ENCODE data around the gene CTSS. TPM values are rescaled to one million over a fixed set of nuclear protein-coding genes. Genes with fewer than 3 reads are reported as not detected.

Gene CTSS
- total and polyA plus RNA-seq, 2 donors (not counting 3 experiments of a cell fraction or from before 2014, with no cell fraction given): 4.0 to 11.1 TPM

GRCh38 chr1:150751443-150751842 is 14.1 kb downstream of the CTSS start:
- Histone ChIP-seq H3K4me1 (ENCODE audit: control insufficient read depth, extremely low read depth, insufficient read depth, low read length) (no peaks in the 10 kb centered on the region), H3K9me1 (replicated peaks; ENCODE audit: control insufficient read depth, extremely low read depth, insufficient read depth, low read length) (no peaks in the 10 kb centered on the region), H3K9me3 (replicated peaks; ENCODE audit: control insufficient read depth, insufficient read depth, low read length) (no peaks in the 10 kb centered on the region), H3K4me3 (replicated peaks in 1 of 3; ENCODE audit: insufficient read depth in 1 of 3, low read depth in 1 of 3, low read length in 3 of 3) (no peak overlapping the region), H3K79me2 (ENCODE audit: control insufficient read depth, insufficient read depth, low read length) (no peaks in the 10 kb centered on the region), H3K36me3 (ENCODE audit: control insufficient read depth in 2 of 2, extremely low read depth in 1 of 2, insufficient read depth in 2 of 2, low read length in 2 of 2) (no peaks in the 10 kb centered on the region), H3K27ac (ENCODE audit: insufficient read depth, low read depth, low read length) (no peak overlapping the region), H3K27me3 (ENCODE audit: control insufficient read depth in 2 of 2, insufficient read depth in 2 of 2, low read length in 2 of 2) (no peaks in the 10 kb centered on the region), H3K4me2 (ENCODE audit: insufficient read depth, low read length) (no peak overlapping the region), H3K9ac (replicated peaks; ENCODE audit: extremely low read depth, insufficient read depth, low read length) (no peak overlapping the region), H2AFZ (ENCODE audit: low read depth, low read length) (no peak overlapping the region), H4K20me1 (replicated peaks; ENCODE audit: control insufficient read depth, extremely low read depth, insufficient read depth, low read length) (no peaks in the 10 kb centered on the region)
- no TSS peak for BruUV-seq (replicated peaks)
- CTCF ChIA-PET: interaction anchor here (1.0 to 1.4 kb wide), 2 partner anchors 13 to 18 kb away, joined by 3 to 4 read pairs; no protein-coding TSS in a partner anchor
- DNase-seq (ENCODE audit: low read depth, low spot score): no peak
- no peak for FAIRE-seq
- no peak for TF ChIP-seq EZH2 (IDR thresholded peaks at IDR 0.05; ENCODE audit: borderline replicate concordance, low read depth, low read length, severe bottlenecking)
- TF ChIP-seq MAX (IDR thresholded peaks at IDR 0.05; ENCODE audit: insufficient read depth, insufficient read length): no peak
- no peak for TF ChIP-seq GATA2 (IDR thresholded peaks at IDR 0.05; ENCODE audit: insufficient read depth, insufficient read length, low read depth, low read length)
- TF ChIP-seq JUN (IDR thresholded peaks at IDR 0.05; ENCODE audit: borderline replicate concordance, insufficient read depth, insufficient read length, low read depth): no peak
- no peak for TF ChIP-seq FOS (IDR thresholded peaks at IDR 0.05; ENCODE audit: borderline replicate concordance, insufficient read depth, low read length)
- TF ChIP-seq POLR2A (IDR thresholded peaks at IDR 0.05; ENCODE audit: low read depth, low read length): no peak
- TF ChIP-seq POLR2AphosphoS5 (IDR thresholded peaks at IDR 0.05; ENCODE audit: insufficient read depth, low read depth, low read length): no peak
- TF ChIP-seq MYC (IDR thresholded peaks at IDR 0.05; ENCODE audit: low read depth, low read length): no peak
- TF ChIP-seq CTCF (IDR thresholded peaks at IDR 0.05; ENCODE audit: extremely low read depth in 1 of 2, insufficient read depth in 1 of 2, low read depth in 1 of 2, low read length in 2 of 2): no peak
- intact Hi-C loops (cut with micrococcal nuclease) (loop anchor here (2.0 kb wide), 1 partner anchor 13 kb away; the partner anchor contains the start of gene CTSS), dilution Hi-C loops (cut with MboI; ENCODE audit: extremely low pct_ligation_motif_present, low sequenced_read_pairs) (no loop called here)
- POLR2A ChIA-PET: no interaction called here

Data from endothelial cell of umbilical vein (primary cell).